Measurements from ENCODE around the gene AFF2. TPM values are rescaled to one million over a fixed set of nuclear protein-coding genes. Genes with fewer than 3 reads are reported as not detected.

The AFF2 gene
- polyA plus RNA-seq, 6 donors from 2014 or later: 0.23 to 0.82 (median 0.32) TPM; not detected in 2

DNA sequence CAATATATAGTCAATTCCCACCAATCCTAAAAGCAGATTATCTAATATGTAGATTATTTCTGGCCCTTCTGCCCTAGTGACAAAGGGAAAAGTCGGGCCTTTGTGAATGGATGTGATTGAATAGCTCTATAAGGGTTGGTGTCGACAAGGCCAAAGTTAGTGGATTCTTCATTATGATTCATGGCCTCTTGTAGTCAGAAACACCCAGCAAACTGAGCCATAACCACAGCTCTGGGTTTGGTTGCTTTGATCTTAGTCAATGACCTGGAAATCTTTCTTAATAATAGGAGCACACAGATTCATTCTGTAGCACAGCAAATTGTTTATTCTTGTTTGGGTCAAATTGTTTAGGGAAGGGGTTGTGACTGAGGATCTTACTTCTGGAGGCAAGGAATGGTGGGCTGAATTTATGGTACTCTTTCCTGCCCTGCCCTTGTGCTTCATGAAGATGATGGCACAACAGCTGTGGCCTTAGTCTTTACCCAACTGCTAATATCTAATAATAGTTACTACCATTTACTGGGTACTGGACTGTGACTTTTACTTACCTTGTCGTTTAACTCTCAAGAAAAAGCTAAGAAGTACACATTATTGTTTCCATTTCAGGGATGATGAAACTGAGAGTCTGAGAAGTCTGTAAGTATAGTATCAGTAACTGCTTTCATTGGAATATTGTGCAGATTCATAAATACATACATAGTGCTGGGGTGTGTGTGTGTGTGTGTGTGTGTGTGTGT is 74.0 kb downstream of the AFF2 start:
- Mint-ChIP-seq H3K4me3 (no peak overlapping the region), H3K4me1 (no peaks in the 10 kb centered on the region), H3K36me3 (no peaks in the 10 kb centered on the region), H3K27ac (no peak overlapping the region), H3K27me3 (no peaks in the 10 kb centered on the region), H3K9me3 (no peaks in the 10 kb centered on the region)
- ATAC-seq (ENCODE audit: low read depth in 2 of 2): no peak
- DNase-seq: no peak

- H3K4me3 Mint-ChIP-seq: no peak overlapping the region
- no peak for DNase-seq
- no peaks in the 10 kb centered on the region for H3K4me1 Mint-ChIP-seq
- no peaks in the 10 kb centered on the region for H3K36me3 Mint-ChIP-seq
- no peaks in the 10 kb centered on the region for H3K27me3 Mint-ChIP-seq
- ATAC-seq (ENCODE audit: low read depth in 2 of 2): no peak
- H3K9me3 Mint-ChIP-seq: no peaks in the 10 kb centered on the region
- no peak overlapping the region for H3K27ac Mint-ChIP-seq
Observed at GRCh38 chrX:148576396-148576795, 76.0 kb downstream of the AFF2 start.

- Mint-ChIP-seq H3K4me1 (no peaks in the 10 kb centered on the region), H3K9me3 (peaks cover 0 to 6% (median 0%) of the 10 kb centered on the region in 7 donors), H3K36me3 (no peaks in the 10 kb centered on the region), H3K27me3 (no peaks in the 10 kb centered on the region), H3K27ac (no peak overlapping the region), H3K4me3 (no peak overlapping the region)
- ATAC-seq (ENCODE audit: low read depth in 2 of 2): no peak
- no peak for DNase-seq
Observed at GRCh38 chrX:148577741-148578140, 77.3 kb downstream of the AFF2 start.

DNA sequence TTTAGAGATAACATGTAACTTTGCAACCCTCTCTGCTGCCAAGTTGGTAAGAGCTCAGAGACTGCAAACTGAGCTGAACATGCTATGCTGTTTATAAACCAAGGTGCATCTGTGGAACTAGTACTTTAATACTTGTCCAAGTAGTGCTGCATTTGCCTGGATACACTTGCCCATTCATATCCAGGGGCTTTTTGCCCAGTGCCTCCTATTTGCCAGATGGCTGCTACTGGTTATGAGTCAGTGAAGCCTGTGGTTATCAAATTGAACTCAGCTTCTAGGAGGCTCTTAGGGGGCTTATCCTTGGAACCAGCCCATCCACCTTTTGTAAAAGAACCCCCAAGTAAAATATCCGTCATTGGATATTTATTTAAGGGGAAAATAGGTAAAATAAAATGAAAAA is 79.6 kb downstream of the AFF2 start:
- DNase-seq (no peak), ATAC-seq (ENCODE audit: low read depth in 2 of 2) (no peak)
- Mint-ChIP-seq H3K4me3 (no peak overlapping the region), H3K4me1 (no peaks in the 10 kb centered on the region), H3K27ac (no peak overlapping the region), H3K36me3 (no peaks in the 10 kb centered on the region), H3K27me3 (no peaks in the 10 kb centered on the region), H3K9me3 (peaks cover 0 to 7% (median 0%) of the 10 kb centered on the region in 7 donors)

GRCh38 chrX:148582353-148582752 is 81.9 kb downstream of the AFF2 start:
- DNase-seq (no peak), ATAC-seq (ENCODE audit: low read depth in 2 of 2) (no peak)
- Mint-ChIP-seq H3K36me3 (no peaks in the 10 kb centered on the region), H3K4me3 (no peak overlapping the region), H3K27ac (no peak overlapping the region), H3K27me3 (no peaks in the 10 kb centered on the region), H3K9me3 (peaks cover 0 to 7% (median 0%) of the 10 kb centered on the region in 7 donors), H3K4me1 (no peaks in the 10 kb centered on the region)

- Mint-ChIP-seq H3K9me3 (no peaks in the 10 kb centered on the region), H3K27me3 (no peaks in the 10 kb centered on the region)
Observed at GRCh38 chrX:148588649-148589310, 88.4 kb downstream of the AFF2 start.

GRCh38 chrX:148592595-148592994 is 92.2 kb downstream of the AFF2 start:
- Mint-ChIP-seq H3K4me1 (peaks cover 10 to 11% (median 11%) of the 10 kb centered on the region in 3 donors), H3K9me3 (no peaks in the 10 kb centered on the region), H3K27me3 (peaks cover 0 to 8% (median 0%) of the 10 kb centered on the region in 3 donors), H3K36me3 (no peaks in the 10 kb centered on the region), H3K4me3 (peak overlapping the region in 1 of 8 donors; percentile 3), H3K27ac (no peak overlapping the region)
- no peak for ATAC-seq (ENCODE audit: low read depth in 2 of 2)
- DNase-seq: no peak

More at GRCh38 chrX:148588649-148589310, 88.4 kb downstream of the AFF2 start:
- no peak for DNase-seq
- ATAC-seq (ENCODE audit: low read depth in 2 of 2): no peak
- no peak overlapping the region for H3K4me3 Mint-ChIP-seq
- no peak overlapping the region for H3K27ac Mint-ChIP-seq
- H3K36me3 Mint-ChIP-seq: no peaks in the 10 kb centered on the region
- peaks cover 6% of the 10 kb centered on the region in 3 donors for H3K4me1 Mint-ChIP-seq

GRCh38 chrX:148593146-148593545 is 92.7 kb downstream of the AFF2 start:
- H3K9me3 Mint-ChIP-seq: no peaks in the 10 kb centered on the region
- peaks cover 10 to 11% (median 11%) of the 10 kb centered on the region in 3 donors for H3K4me1 Mint-ChIP-seq
- no peaks in the 10 kb centered on the region for H3K36me3 Mint-ChIP-seq
- H3K27ac Mint-ChIP-seq: peak overlapping the region in 2 of 6 donors; percentile 49 to 60
- H3K4me3 Mint-ChIP-seq: peak overlapping the region in 1 of 8 donors; percentile 1
- no peak for ATAC-seq (ENCODE audit: low read depth in 2 of 2)
- DNase-seq: no peak
- peaks cover 0 to 8% (median 0%) of the 10 kb centered on the region in 3 donors for H3K27me3 Mint-ChIP-seq

GRCh38 chrX:148593987-148594386 is 93.6 kb downstream of the AFF2 start:
- no peak overlapping the region for H3K27ac Mint-ChIP-seq
- DNase-seq (no peak), ATAC-seq (ENCODE audit: low read depth in 2 of 2) (no peak)
- no peak overlapping the region for H3K4me3 Mint-ChIP-seq
- H3K4me1 Mint-ChIP-seq: peaks cover 10 to 11% (median 11%) of the 10 kb centered on the region in 3 donors
- peaks cover 0 to 8% (median 0%) of the 10 kb centered on the region in 3 donors for H3K27me3 Mint-ChIP-seq
- H3K9me3 Mint-ChIP-seq: no peaks in the 10 kb centered on the region
- H3K36me3 Mint-ChIP-seq: no peaks in the 10 kb centered on the region

DNA sequence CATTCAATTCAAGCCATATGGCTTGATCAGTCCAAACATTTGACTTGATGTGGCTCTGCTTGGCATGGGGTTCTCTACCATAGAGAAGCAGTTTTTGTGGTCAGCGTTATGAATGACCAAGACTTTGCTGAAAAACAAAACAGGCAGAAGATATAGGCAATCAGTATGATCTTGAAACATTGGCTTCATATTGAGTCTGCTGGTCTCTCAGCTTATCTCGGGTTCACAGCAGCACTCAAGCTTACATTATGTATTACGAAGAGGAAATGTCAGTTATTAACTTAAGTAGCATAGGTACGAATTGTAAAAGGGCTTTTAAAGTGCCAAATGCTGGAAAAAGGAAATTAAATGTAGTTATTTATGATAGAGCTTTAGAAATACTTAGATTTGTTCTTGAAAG is 99.0 kb downstream of the AFF2 start:
- Mint-ChIP-seq H3K9me3 (peaks cover 0 to 2% (median 0%) of the 10 kb centered on the region in 7 donors), H3K36me3 (no peaks in the 10 kb centered on the region), H3K4me3 (no peak overlapping the region), H3K27ac (no peak overlapping the region), H3K27me3 (peaks cover 0 to 8% (median 0%) of the 10 kb centered on the region in 3 donors), H3K4me1 (peaks cover 4 to 5% (median 5%) of the 10 kb centered on the region in 3 donors)
- DNase-seq (no peak), ATAC-seq (ENCODE audit: low read depth in 2 of 2) (no peak)

DNA sequence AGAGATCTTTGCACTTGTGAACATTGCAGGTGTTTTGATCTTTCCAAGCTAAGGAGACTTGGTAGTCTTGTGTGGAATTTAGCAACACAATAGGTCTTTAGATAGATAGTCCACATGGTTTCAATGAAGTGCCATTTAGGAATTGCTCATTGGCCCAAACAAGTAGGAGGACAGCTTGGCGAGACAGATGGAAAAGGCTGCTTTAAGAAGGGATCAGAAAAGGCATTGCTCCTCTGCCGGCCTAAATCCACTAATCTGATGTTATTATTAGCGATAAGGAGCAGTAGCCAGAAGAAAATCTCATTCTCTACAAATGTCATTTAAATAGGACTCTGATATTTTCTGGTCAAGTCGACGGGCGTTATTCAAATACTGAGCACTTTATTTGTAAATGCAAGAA is 99.7 kb downstream of the AFF2 start:
- peaks cover 0 to 2% (median 0%) of the 10 kb centered on the region in 3 donors for H3K27me3 Mint-ChIP-seq
- no peak for DNase-seq
- peaks cover 4 to 5% (median 5%) of the 10 kb centered on the region in 3 donors for H3K4me1 Mint-ChIP-seq
- peaks cover 0 to 2% (median 0%) of the 10 kb centered on the region in 7 donors for H3K9me3 Mint-ChIP-seq
- peak overlapping the region in 1 of 6 donors; percentile 34 for H3K27ac Mint-ChIP-seq
- H3K4me3 Mint-ChIP-seq: no peak overlapping the region
- ATAC-seq (ENCODE audit: low read depth in 2 of 2): no peak
- H3K36me3 Mint-ChIP-seq: no peaks in the 10 kb centered on the region

GRCh38 chrX:148600581-148600980 is 100.2 kb downstream of the AFF2 start:
- Mint-ChIP-seq H3K27me3 (no peaks in the 10 kb centered on the region), H3K9me3 (peaks cover 0 to 2% (median 0%) of the 10 kb centered on the region in 7 donors), H3K4me3 (no peak overlapping the region), H3K36me3 (no peaks in the 10 kb centered on the region), H3K4me1 (peaks cover 2 to 5% (median 4%) of the 10 kb centered on the region in 3 donors), H3K27ac (peak overlapping the region in 1 of 6 donors; percentile 23)
- no peak for DNase-seq
- no peak for ATAC-seq (ENCODE audit: low read depth in 2 of 2)

- Mint-ChIP-seq H3K27ac (no peak overlapping the region), H3K36me3 (no peaks in the 10 kb centered on the region), H3K4me3 (no peak overlapping the region), H3K4me1 (peaks cover 0 to 5% (median 4%) of the 10 kb centered on the region in 3 donors), H3K9me3 (peaks cover 0 to 2% (median 0%) of the 10 kb centered on the region in 7 donors), H3K27me3 (no peaks in the 10 kb centered on the region)
- no peak for ATAC-seq (ENCODE audit: low read depth in 2 of 2)
- no peak for DNase-seq
Observed at GRCh38 chrX:148601034-148601433, 100.6 kb downstream of the AFF2 start.

Measured in naive B cell (primary cell).